ENCODE data around the gene KCNQ1. TPM values are rescaled to one million over a fixed set of nuclear protein-coding genes. Genes with fewer than 3 reads are reported as not detected.

Gene KCNQ1
- total RNA-seq, 1 donor from 2014 or later, result 0.07 TPM

GRCh38 chr11:2550606-2550970 is 105.8 kb downstream of the KCNQ1 start:
- DNase-seq (ENCODE audit: low read depth, low spot score), result no peak

GRCh38 chr11:2551131-2551530 is 106.3 kb downstream of the KCNQ1 start:
- no peak for DNase-seq (ENCODE audit: low read depth, low spot score)

- no peak for DNase-seq (ENCODE audit: low read depth, low spot score)
These were observed 107.4 kb downstream of the KCNQ1 start for GRCh38 chr11:2552210-2552609.

- no peak for DNase-seq (ENCODE audit: low read depth, low spot score)
These were observed 108.4 kb downstream of the KCNQ1 start for GRCh38 chr11:2553198-2553597.

GRCh38 chr11:2553886-2554285 is 109.1 kb downstream of the KCNQ1 start:
- DNase-seq (ENCODE audit: low read depth, low spot score), result no peak

- no peak for DNase-seq (ENCODE audit: low read depth, low spot score)
These were observed 109.8 kb downstream of the KCNQ1 start for GRCh38 chr11:2554338-2555207.

- no peak for DNase-seq (ENCODE audit: low read depth, low spot score)
These were observed 110.5 kb downstream of the KCNQ1 start for GRCh38 chr11:2555336-2555735.

GRCh38 chr11:2555891-2556290 is 111.1 kb downstream of the KCNQ1 start:
- no peak for DNase-seq (ENCODE audit: low read depth, low spot score)

GRCh38 chr11:2557381-2557780 is 112.6 kb downstream of the KCNQ1 start:
- no peak for DNase-seq (ENCODE audit: low read depth, low spot score)

- DNase-seq (ENCODE audit: low read depth, low spot score), result no peak
These were observed 113.6 kb downstream of the KCNQ1 start for GRCh38 chr11:2558397-2558796.

GRCh38 chr11:2558861-2559526 is 114.2 kb downstream of the KCNQ1 start:
- DNase-seq (ENCODE audit: low read depth, low spot score), result no peak

GRCh38 chr11:2559527-2560311 is 114.9 kb downstream of the KCNQ1 start:
- DNase-seq (ENCODE audit: low read depth, low spot score), result no peak

- no peak for DNase-seq (ENCODE audit: low read depth, low spot score)
These were observed 117.1 kb downstream of the KCNQ1 start for GRCh38 chr11:2561696-2562581.

- DNase-seq (ENCODE audit: low read depth, low spot score), result no peak
These were observed 118.0 kb downstream of the KCNQ1 start for GRCh38 chr11:2562890-2563212.

- DNase-seq (ENCODE audit: low read depth, low spot score), result no peak
These were observed 118.6 kb downstream of the KCNQ1 start for GRCh38 chr11:2563213-2564007.

- no peak for DNase-seq (ENCODE audit: low read depth, low spot score)
These were observed 119.3 kb downstream of the KCNQ1 start for GRCh38 chr11:2564008-2564530.

- DNase-seq (ENCODE audit: low read depth, low spot score), result no peak
These were observed 120.0 kb downstream of the KCNQ1 start for GRCh38 chr11:2564588-2565425.

GRCh38 chr11:2565447-2566222 is 120.8 kb downstream of the KCNQ1 start:
- DNase-seq (ENCODE audit: low read depth, low spot score), result no peak

Measured in pulmonary artery endothelial cell (primary cell).